Adrenal gland (tissue), 12 donors: Measurements from ENCODE around the gene ACVR1B. TPM values are rescaled to one million over a fixed set of nuclear protein-coding genes. Genes with fewer than 3 reads are reported as not detected.
A peak's percentile ranks its signal among the peaks of the same experiment; 100 is the strongest.

Experiments
- DNase-seq, 7 donors: peaks; one replicate each; pipeline ENCODE4 v3.0.0-alpha.2; 2019 to 2020
- H3K27ac ChIP-seq, 5 donors: fragments of 200-600 bp; sonication (generic) in 4 of 5; 1 replicate in 3 of 5; 2 replicates in 2 of 5; pipeline versions ENCODE4 v1.5.1 to v1.8.0; 2016 to 2020; ENCODE audit warnings: mild to moderate bottlenecking in 1 of 5
- H3K27me3 ChIP-seq: fragments of 200-600 bp; 2 replicates; pipeline ENCODE4 v1.8.0; 2021
- H3K36me3 ChIP-seq, 2 donors: fragments of 200-600 bp; replicated peaks in 1 of 2; 1 replicate in 1 of 2; 2 replicates in 1 of 2; pipeline versions ENCODE4 v1.5.1 to v1.8.0; 2018 to 2022
- H3K4me1 ChIP-seq, 2 donors: fragments of 200-600 bp; replicated peaks in 1 of 2; 1 replicate in 1 of 2; 2 replicates in 1 of 2; pipeline versions ENCODE4 v1.5.1 to v1.8.0; 2018 to 2021
- H3K4me3 ChIP-seq, 4 donors: fragments of 200-600 bp; sonication (generic) in 3 of 4; one replicate each; pipeline ENCODE4 v1.5.1; 2016 to 2018
- H3K9me3 ChIP-seq, 3 donors: fragments of 200-600 bp; sonication (generic) in 1 of 3; replicated peaks in 1 of 3; 1 replicate in 2 of 3; 2 replicates in 1 of 3; pipeline versions ENCODE4 v1.5.1 to v1.8.0; 2016 to 2021
- CTCF ChIP-seq, 6 experiments: fragments of 450-650 bp in 4 of 6; fragments of 200-600 bp in 2 of 6; sonication (generic) in 1 of 6; IDR thresholded peaks; 1 replicate in 5 of 6; 2 replicates in 1 of 6; pipeline versions ENCODE4 v1.5.1 to v1.8.0; 2016 to 2021; ENCODE audit warnings: antibody characterized with exemption in 6 of 6, mild to moderate bottlenecking in 2 of 6, moderate library complexity in 1 of 6
- POLR2A ChIP-seq, 2 donors: fragments of 450-650 bp; IDR thresholded peaks; one replicate each; pipeline ENCODE4 v1.6.1; 2017; ENCODE audit warnings: antibody characterized with exemption in 2 of 2, mild to moderate bottlenecking in 2 of 2, moderate library complexity in 1 of 2
- WGBS, 4 donors: extraction: QIAGEN DNeasy Blood & Tissue Kit in 2 of 4; methylation state at CpG; one replicate each; pipeline versions ENCODE4 v1.1.5 to v1.1.7; 2013 to 2017; 5-methylcytosine and 5-hydroxymethylcytosine counted together
- intact Hi-C, 2 donors: fragments of 100-400 bp; cut with DNase I; formaldehyde crosslinking; loops; one replicate each; pipeline versions ENCODE4 v1.14.1 to v1.15.0; 2022 to 2023
- polyA plus RNA-seq, 3 donors: library from polyadenylated mRNA; stranded (reverse); fragments of 200-250 nt in 2 of 3; fragments of 350-450 nt in 1 of 3; fragmentation: Illumina TruSeq in 1 of 3; extraction: RNeasy Lipid Tissue Mini Kit (QIAGEN cat#74804) in 1 of 3; gene quantifications; one replicate each; pipeline ENCODE4 v1.2.3, GENCODE V29; 2013 to 2014
- total RNA-seq, 9 donors: library from RNA; depleted of rRNA in 4 of 9; stranded (reverse); fragments of >200 nt in 4 of 9; fragments of 120-200 nt in 1 of 9; fragmentation: NEBNext Ultra II Directional in 1 of 9; extraction: Animal tissue kit (Norgen Biotek cat#: 25700) in 1 of 9; gene quantifications; one replicate each; pipeline versions ENCODE4 v1.1.0 to v1.2.4, GENCODE V29; 2013 to 2023
- donor health status: healthy with polysubstance abuse.
- donor health status: Bipolar disorder and iron deficiency.
- donor health status: DM: yes; HTN: yes; CAD: no.
- donor health status: DM: no; HTN: no; CAD: no.
- donor health status: DM: no; HTN: no; CAD: no.
- donor health status: DM: yes; HTN: yes; CAD: no.

ACVR1B gene
- total and polyA plus RNA-seq, 12 donors, result 6.3 to 26.3 (median 13.9) TPM

GRCh38 chr12:52007982-52008510 is 56.5 kb downstream of the ACVR1B start:
- peaks cover 13% of the 10 kb centered on the region for H3K27me3 ChIP-seq
- H3K4me3 ChIP-seq, result peak overlapping the region in 1 of 4 donors; percentile 78
- intact Hi-C loops, result loop anchor here in 1 of 2 donors (5.0 kb wide), 1 partner anchor 79 kb away; no protein-coding TSS in a partner anchor
- DNase-seq, result no peak
- H3K9me3 ChIP-seq, result no peaks in the 10 kb centered on the region
- WGBS, 4 donors, result 40 to 66% (median 60%) methylated on average over 2 to 5 of the region's 5 CpGs
- H3K36me3 ChIP-seq, result no peaks in the 10 kb centered on the region
- H3K27ac ChIP-seq, result peak overlapping the region in 3 of 5 donors; percentile 56 to 88 (median 68)
- no peak for TF ChIP-seq POLR2A (IDR thresholded peaks at IDR 0.05)
- TF ChIP-seq CTCF (IDR thresholded peaks at IDR 0.05), result no peak
- peaks cover 0 to 12% of the 10 kb centered on the region in 2 donors for H3K4me1 ChIP-seq

GRCh38 chr12:52009081-52009751 is 57.7 kb downstream of the ACVR1B start:
- H3K9me3 ChIP-seq, result no peaks in the 10 kb centered on the region
- TF ChIP-seq POLR2A (IDR thresholded peaks at IDR 0.05) (no peak), CTCF (IDR thresholded peaks at IDR 0.05) (no peak)
- WGBS, 4 donors, result 73 to 90% (median 79%) methylated on average over 7 to 10 of the region's 10 CpGs
- DNase-seq, result no peak
- peaks cover 13% of the 10 kb centered on the region for H3K27me3 ChIP-seq
- H3K36me3 ChIP-seq, result no peaks in the 10 kb centered on the region
- peak overlapping the region in 3 of 5 donors; percentile 39 to 88 (median 73) for H3K27ac ChIP-seq
- intact Hi-C loops, result loop anchor here in 1 of 2 donors (5.0 kb wide), 1 partner anchor 78 kb away; no protein-coding TSS in a partner anchor
- H3K4me3 ChIP-seq, result peak overlapping the region in 1 of 4 donors; percentile 15
- H3K4me1 ChIP-seq, result peaks cover 0 to 12% of the 10 kb centered on the region in 2 donors

GRCh38 chr12:52010152-52010622 is 58.7 kb downstream of the ACVR1B start:
- peak overlapping the region in 1 of 4 donors; percentile 15 for H3K4me3 ChIP-seq
- H3K27me3 ChIP-seq, result peaks cover 16% of the 10 kb centered on the region
- H3K9me3 ChIP-seq, result no peaks in the 10 kb centered on the region
- intact Hi-C loops, result no loop called here
- H3K36me3 ChIP-seq, result no peaks in the 10 kb centered on the region
- H3K4me1 ChIP-seq, result peaks cover 0 to 12% of the 10 kb centered on the region in 2 donors
- H3K27ac ChIP-seq, result peak overlapping the region in 3 of 5 donors; percentile 39 to 88 (median 73)
- TF ChIP-seq POLR2A (IDR thresholded peaks at IDR 0.05), result peak in 1 of 2 donors; percentile 19
- no peak for TF ChIP-seq CTCF (IDR thresholded peaks at IDR 0.05)
- 43 to 56% (median 47%) methylated on average over 4 to 11 of the region's 11 CpGs for WGBS, 4 donors
- peak; percentile 56 to 81 (median 64) for DNase-seq
